WI38 (cell line): Measurements from ENCODE around the gene NCAM2.

ENCODE experiments used
- H3K4me3 ChIP-seq: 2 replicates; pipeline ENCODE4 v1.5.1; 2011; ENCODE audit warnings: low read depth, mild to moderate bottlenecking, control low read depth, low read length
- TF ChIP-seq, protein P1 (sequence below): IDR thresholded peaks from 2 replicates; pipeline ENCODE4 v1.5.1; 2012; ENCODE audit warnings: low read depth, mild to moderate bottlenecking, control low read depth, low read length

Gene NCAM2

GRCh38 chr21:21457077-21457476, 458.9 kb downstream of the NCAM2 start:
- TF ChIP-seq, protein P1, sequence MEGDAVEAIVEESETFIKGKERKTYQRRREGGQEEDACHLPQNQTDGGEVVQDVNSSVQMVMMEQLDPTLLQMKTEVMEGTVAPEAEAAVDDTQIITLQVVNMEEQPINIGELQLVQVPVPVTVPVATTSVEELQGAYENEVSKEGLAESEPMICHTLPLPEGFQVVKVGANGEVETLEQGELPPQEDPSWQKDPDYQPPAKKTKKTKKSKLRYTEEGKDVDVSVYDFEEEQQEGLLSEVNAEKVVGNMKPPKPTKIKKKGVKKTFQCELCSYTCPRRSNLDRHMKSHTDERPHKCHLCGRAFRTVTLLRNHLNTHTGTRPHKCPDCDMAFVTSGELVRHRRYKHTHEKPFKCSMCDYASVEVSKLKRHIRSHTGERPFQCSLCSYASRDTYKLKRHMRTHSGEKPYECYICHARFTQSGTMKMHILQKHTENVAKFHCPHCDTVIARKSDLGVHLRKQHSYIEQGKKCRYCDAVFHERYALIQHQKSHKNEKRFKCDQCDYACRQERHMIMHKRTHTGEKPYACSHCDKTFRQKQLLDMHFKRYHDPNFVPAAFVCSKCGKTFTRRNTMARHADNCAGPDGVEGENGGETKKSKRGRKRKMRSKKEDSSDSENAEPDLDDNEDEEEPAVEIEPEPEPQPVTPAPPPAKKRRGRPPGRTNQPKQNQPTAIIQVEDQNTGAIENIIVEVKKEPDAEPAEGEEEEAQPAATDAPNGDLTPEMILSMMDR: no peak
- H3K4me3 ChIP-seq: no peak overlapping the region

GRCh38 chr21:21458124-21458631, 460.0 kb downstream of the NCAM2 start:
- TF ChIP-seq, protein P1: no peak
- no peak overlapping the region for H3K4me3 ChIP-seq

DNA sequence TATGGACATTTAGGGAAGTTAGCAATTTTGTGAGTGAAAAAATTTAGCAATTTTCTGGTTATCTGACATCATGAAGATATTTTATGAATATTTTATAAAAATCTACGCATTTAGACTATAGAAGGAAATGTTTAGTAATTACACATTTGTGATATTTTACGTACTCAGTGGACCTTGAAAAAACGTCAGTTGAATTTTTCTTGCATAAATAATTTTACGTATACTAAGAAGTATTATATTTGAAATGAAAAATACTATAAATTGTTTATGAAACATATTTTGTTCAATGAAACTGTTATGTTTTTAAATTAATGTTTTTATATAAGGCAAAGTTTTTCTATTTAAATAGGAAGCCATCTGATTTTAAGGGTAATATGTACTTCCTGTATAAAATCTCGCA, 462.8 kb downstream of the NCAM2 start:
- H3K4me3 ChIP-seq: no peak overlapping the region
- TF ChIP-seq, protein P1: no peak

- TF ChIP-seq, protein P1: no peak
- no peak overlapping the region for H3K4me3 ChIP-seq
Observed at GRCh38 chr21:21463456-21463855, 465.2 kb downstream of the NCAM2 start.

DNA sequence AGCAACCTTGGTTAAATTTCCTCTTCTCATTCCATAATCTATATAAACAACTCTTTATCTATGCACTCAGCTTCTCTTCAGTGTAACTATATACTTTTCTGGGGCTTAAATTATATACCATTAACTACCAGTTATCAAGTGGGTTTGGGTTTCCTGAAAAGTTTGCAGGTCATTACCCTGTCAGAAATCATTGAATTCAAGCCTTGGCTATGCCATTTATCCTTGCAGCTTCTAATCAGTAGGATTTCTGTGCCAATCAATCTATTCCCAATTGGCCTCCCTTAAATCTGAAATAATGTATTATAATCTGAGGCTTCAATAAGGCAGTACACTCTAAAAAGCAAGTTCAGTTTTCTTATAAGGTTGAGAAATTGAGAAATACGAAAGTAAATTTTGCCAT, 466.5 kb downstream of the NCAM2 start:
- TF ChIP-seq, protein P1: no peak

DNA sequence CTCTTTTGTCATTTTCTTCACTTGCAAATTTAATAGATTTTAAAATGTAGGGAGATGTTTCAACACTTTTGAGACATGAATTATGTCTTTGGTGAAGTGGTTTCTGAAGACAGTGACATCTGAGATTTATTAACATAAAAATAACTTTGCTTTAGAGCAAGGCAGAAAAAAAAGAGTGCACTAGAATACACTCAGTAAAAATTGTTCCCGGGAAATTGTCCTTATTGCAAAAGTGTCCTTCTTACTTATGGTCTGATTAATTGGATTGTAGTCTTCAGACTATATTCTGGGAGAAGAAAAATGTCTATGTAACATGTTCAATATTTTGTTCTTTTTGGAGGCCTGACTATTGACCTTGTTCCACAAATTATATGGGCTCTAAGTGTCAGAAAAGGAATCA, 468.5 kb downstream of the NCAM2 start:
- TF ChIP-seq, protein P1: no peak
- H3K4me3 ChIP-seq: no peak overlapping the region

More for the DNA sequence above, 466.5 kb downstream of the NCAM2 start:
- H3K4me3 ChIP-seq: no peak overlapping the region

DNA sequence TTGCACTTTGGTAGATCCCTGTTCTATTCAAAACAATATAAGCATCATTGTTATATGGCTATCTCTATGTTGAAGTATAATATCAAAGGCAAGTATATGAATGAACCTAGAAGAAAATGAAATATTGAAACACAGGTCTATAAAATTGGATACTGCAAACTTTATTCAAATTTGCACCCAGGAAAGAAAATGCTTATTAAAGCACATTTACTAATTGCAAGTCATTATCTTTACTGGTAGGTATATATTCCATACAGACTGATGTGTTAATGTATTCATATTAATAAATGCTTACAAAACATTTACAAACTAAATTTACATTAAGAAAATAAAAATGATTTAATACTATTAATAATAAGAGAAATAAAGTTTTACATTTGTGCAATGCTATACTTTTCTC, 469.8 kb downstream of the NCAM2 start:
- H3K4me3 ChIP-seq: no peak overlapping the region
- TF ChIP-seq, protein P1: no peak
